G401.6 (cell line): ENCODE measurements around the gene LSM4.

Source experiments
- FAIRE-seq: peaks from 2 replicates; lab custom pipeline; 2012; peaks lifted over from hg19 to GRCh38; lab: Jason Lieb, UNC

The LSM4 gene

DNA sequence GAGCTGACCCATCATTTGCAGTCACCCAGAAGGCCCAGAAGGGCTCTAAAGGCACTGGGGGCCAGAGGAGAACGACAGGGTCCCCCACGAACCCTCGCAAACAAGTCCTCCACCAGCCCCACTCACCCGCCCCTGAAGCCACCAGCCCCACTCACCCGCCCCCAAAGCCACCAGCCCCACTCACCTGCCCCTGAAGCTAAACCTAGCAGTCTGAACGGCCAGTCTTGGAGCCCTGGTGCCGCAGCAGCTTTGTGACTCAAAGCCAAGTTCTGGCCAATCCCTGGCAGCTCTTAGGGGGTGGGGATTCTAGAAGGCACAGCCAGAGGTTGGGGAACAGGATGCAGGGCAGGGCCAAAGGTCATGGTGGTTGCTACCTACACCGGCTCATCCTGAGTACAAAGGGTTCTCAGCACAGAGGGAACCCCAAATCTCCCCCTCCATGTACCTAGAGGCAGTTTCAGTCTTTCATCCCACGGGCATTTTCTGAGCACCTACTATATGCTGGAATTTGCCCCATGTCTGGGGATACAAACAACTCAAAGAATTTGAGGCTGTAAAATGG, 48.6 kb downstream of the LSM4 start, which contains the start of gene IQCN:
IQCN (minus strand) TSS at position 234 of the 562 bp plus-strand sequence. CDS start 4,974 bp downstream, outside the sequence.
- FAIRE-seq, result no peak

DNA sequence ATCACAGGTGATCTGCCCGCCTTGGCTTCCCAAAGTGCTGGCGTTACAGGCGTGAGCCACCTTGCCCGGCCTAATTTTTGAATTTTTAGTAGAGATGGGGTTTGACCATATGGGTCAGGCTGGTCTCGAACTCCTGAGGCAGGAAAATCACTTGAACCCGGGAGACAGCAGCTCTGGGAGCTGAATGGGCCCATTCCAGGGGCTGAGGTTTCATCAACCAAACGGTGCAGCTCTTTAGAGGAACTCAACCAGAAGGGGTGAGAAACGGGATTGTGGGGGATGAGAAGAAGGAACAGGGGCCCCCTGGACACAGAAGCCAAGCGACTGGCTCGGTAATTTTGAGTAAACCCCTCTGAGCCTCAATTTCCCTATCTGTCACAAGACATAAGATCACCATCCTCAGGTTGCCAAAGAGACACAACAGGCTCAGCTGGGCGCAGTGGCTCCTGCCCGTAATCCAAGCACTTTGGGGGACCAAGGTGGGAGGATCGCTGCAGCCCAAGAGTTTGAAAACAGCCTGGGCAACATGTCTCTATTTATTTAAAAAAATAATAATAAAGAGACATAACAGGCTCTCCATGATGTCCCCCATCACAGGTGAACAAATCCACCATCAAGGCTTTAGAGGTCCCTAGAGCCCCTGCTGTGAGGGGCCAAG, 49.2 kb downstream of the LSM4 start:
- FAIRE-seq, result no peak

DNA sequence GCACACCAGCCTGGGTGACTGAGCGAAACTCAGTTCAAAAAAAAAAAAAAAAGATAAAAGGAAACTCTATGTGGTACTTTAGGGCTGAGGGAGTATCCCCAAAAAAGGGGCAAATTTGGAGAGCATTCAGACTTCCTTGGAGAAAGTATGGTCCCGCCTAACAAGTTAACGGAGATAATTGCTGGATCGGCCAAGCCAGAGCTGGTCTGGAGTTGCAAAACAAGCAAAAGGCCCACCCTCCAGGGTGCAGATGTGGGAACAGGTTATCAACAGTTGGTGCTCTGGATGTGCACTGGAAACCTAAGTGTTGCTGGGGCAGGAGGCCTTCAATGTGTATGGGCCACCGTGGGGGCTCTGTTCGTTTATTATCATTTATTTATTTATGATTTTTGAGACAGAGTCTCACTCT, 51.4 kb downstream of the LSM4 start:
- no peak for FAIRE-seq

DNA sequence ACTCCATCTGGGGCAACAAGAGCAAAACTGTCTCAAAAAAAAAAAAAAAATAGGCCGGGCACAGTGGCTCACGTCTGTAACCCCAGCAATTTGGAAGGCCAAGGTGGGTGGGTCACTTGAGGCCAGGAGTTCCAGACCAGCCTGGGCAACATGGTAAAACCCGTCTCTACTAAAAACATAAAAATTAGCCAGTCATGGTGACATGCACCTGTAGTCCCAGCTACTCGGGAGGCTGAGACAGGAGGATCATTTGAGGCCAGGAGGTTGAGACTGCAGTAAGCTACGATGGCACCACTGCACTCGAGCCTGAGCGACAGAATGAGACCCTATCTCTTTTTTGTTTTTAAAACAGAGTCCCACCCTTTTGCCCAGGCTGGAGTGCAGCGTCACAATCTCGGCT, 52.5 kb downstream of the LSM4 start:
- no peak for FAIRE-seq

DNA sequence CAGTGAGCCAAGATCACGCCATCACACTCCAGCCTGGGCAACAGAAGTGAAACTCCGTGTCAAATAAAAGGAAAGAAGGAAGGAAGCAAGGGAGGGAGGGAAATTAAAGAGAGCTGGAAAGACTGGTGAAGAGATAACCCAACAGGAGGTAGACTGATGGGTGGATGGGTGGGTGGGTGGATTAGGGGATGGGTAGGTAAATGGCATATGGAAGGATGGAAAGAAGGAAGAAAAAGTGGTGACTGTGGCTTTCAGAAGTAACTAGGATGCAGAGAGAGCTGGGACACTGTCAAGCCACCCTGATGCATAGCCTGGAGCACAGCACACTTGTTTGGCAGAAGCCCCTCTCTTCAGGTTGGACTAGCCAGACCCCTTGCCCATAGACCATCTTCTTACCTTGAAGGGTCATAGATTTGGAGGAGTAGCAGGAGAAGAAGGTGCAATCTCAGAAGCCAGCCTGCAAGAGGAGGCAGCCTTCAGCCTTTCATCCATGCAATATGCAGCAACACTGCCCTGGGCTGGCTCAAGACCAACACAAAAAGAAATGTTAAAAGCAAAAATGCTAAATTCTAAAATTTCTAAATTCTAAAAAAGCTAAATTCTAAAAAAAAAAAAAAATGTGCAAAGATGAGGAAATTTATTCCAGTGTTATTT, 53.7 kb downstream of the LSM4 start:
- FAIRE-seq, result no peak

DNA sequence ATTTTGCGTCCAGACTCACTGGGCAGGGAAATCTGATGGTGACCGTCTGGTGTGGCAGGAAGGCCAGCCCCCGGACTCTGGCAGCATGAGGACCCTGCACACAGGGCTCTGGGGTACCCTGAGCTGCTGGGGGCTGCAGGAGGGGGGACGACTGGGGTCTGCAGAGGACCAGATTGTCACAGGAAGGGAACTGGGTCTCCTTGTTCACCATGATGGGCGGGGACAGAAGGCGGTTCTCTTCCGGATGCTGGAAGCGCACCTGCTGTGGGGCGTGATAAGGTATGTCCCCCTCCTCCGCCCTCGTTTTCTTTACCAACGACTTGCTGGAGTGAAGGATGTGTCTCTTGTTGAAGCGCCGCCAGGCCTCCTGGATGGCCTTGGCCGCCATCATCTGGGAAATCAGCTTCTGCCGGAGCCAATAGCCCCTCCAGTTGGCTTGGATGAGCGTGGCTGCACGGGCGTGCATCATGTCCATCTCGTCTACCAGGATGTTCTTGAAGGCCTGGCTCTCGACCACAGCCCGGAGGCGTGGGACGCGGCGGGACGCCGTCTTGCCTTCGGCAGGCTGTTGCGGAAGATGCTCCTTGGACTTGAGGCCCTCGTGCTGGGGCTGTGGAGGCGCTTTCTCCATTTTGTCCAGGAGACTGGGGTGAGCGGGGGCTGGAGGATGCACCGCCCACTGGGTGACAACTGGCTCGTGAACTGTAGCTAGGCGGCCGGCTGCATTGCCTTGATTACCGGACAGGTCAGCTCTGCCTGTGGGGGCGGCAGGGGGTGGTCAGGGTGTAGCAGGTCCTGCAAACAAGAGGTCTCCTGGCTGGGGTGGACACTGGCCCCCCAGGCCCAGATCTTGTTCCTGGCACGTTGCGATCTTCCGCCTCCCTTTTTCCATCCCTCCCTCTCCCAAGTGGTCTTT, 55.8 kb downstream of the LSM4 start:
- FAIRE-seq, result no peak

DNA sequence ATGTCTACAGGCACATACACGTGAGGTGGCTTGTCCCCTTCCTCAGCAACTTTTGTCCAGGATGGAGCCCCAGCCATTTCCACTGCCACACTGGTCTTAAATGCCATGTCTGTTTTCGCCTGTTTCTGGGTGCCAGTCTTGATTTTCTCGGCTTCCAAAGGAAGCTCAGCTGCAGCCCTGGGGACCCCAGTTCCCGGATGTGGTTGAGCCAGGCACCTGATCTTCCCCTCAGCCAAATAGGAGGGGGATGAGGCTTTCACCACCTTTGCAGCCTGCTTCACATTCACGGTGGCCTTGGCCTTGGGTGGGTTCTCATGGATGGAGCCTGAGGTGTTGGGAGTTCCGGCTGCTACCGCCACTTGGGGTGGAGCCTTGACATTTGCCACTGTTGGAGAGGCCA, 57.3 kb downstream of the LSM4 start:
- no peak for FAIRE-seq

DNA sequence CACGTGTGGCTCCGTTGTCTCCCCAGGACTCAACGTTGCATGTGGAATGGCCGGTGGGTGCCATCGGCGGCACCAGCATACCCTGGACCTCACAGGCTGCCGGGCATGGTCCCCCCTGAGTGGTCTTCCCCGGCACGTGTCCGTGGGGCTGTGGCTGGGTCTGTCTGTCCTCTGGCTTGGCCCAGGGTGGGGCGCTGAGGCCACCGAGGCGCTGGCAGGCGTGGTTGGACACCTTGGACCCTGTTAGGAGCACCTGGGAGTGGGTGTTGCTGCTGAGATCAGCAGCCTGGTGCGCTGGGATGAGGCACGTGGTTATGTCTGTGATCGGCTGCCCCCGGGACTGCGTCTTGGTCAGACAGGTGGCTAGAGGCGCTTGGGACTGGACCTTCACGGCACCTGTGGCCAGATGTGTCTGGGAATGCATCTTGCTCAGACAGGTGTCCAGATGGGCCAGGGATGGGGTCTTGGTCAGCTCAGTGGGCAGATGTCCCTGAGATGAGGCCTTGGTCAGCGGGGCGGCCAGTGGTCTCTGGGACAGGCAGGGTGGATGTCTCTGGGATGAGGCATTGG, 57.8 kb downstream of the LSM4 start:
- no peak for FAIRE-seq

DNA sequence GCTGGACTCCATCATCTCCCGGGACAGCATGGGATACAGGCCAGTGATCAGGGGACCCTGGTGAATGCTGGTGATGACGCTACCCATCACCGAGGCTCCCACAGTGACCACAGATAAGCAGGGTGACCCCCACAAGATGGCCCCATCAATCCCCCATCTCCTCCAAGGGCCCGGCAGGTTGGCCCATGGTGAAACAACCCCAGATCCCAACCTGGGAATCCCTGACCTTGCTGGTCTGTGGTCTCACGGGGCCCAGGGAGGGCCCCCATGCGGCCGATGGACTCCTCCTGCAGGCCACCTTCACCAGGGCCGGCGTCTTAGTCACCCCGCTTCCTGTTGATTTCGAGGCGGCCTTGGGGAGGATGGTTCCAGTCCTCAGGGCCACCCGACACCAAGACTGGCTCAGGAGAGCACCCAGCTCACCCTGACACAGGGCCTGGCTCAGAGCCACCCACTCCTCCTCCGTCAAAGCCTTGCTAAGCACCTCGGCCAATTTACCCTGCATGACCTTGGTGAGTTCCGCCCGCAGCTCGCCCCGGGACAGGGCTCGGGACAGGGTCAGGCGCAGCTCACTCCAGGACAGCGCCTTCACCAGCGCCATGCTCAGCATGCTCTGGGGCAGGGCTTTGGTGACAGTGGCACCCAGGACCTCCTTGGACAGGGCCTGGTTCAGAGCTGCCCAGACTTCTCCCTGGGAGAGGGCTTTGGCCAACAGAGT, 58.6 kb downstream of the LSM4 start:
- FAIRE-seq, result no peak

DNA sequence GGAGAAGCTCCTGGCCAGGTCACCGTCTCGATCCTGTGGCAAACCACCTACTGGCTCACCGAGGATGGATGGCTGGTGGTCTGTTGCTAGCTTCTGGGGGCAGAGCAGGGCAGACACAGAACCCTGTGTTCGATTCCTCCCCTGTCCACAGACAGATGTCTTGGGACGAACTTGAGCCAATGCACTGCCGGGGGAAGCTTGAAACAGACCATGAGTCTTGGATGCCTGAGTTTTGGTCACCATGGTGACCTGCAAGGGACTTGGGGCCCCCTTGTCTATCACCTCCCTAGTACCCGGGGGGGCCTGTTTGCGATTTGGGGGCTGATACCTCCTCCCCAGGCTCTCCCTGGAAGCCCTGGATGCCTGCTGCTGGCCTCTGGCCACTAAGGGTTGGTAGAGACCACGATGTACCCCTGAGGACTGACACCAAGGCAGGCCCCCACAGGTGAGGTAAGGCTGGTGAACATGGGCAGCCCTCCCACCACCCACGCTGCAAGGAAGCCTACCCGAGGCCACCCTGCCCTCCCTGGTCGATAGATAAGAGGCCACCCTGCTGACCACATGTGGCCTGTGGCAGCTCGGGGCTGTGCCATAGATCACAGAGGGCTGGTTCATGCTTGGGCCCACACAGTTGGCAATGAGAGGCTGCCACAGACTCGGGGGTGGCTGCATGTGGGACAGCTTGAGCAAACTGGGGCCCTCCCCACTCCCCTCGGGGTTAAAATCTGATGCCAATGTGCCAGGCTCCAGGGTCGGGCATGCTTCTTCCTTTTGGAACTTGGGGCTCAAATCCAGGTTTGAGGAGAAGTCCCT, 59.3 kb downstream of the LSM4 start:
- no peak for FAIRE-seq

DNA sequence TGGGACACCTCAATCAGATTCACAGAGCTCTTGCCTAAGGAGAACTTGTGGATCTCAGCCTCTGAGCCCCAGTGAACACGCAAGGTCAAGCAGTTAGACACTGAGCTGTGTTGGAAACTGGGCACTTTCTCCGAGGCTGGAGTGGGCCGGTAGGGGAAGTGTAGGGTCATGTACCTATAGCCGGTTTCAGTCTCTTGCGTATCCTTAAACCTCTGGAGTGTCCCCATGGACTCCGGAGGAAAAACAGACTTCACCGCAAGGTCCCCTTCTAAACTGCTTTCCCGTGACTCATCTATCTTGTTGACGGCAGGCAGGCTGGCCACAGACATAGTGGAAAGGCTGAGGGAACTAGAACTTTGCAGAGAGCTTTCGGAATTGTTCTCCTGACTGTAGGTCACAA, 60.0 kb downstream of the LSM4 start:
- no peak for FAIRE-seq

DNA sequence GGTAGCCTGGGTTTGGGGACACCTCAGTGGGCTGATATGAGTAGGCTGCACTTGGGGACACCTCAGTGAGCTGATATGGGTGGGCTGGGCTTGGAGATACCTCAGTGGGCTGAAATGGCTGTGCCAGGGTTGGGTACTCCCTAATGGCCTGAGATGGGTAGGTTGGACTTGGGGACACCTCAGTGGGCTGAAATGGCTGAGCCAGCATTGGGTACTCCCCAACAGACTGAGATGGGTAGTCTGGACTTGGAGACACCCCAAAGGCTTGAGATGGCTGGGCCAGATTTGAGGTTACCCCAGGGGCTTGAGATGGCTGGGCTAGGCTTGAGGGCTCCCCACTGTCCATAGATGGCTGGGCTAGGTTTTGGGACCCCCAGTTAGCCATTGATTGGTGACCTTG, 60.7 kb downstream of the LSM4 start:
- FAIRE-seq, result no peak

DNA sequence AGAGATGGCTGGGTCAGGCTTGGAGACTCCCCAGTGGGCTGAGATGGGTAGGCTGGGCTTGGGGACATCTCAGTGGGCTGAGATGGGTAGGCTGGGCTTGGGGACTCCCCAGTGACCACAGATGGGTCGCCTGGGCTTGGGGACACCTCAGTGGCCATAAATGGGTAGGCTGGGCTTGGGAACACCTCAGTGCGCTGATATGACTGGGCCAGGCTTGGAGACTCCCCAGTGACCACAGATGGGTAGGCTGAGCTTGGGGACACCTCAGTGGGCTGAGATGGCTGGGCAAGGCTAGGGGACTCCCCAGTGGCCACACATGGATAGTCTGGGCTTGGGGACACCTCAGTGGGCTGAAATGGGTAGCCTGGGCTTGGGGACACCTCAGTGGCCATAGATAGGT, 61.4 kb downstream of the LSM4 start:
- no peak for FAIRE-seq

DNA sequence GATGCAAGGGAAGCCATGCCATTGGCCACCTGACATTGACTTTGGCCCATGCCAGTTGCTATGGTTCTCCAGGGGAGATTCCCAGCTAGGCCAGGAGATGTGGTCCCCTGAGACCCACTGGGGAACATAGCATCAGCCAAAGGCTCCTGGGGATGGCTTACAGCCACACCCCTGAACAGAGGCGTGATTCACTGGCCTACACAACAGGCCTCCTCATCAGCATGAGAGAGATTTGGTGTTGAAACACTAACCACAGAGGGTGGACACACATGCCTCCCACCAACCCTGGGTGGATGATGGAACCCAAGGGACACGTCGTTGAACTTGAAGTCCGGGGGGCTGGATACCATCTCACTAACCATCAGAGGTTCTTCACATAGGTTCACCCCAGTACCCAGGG, 63.0 kb downstream of the LSM4 start:
- FAIRE-seq, result no peak

DNA sequence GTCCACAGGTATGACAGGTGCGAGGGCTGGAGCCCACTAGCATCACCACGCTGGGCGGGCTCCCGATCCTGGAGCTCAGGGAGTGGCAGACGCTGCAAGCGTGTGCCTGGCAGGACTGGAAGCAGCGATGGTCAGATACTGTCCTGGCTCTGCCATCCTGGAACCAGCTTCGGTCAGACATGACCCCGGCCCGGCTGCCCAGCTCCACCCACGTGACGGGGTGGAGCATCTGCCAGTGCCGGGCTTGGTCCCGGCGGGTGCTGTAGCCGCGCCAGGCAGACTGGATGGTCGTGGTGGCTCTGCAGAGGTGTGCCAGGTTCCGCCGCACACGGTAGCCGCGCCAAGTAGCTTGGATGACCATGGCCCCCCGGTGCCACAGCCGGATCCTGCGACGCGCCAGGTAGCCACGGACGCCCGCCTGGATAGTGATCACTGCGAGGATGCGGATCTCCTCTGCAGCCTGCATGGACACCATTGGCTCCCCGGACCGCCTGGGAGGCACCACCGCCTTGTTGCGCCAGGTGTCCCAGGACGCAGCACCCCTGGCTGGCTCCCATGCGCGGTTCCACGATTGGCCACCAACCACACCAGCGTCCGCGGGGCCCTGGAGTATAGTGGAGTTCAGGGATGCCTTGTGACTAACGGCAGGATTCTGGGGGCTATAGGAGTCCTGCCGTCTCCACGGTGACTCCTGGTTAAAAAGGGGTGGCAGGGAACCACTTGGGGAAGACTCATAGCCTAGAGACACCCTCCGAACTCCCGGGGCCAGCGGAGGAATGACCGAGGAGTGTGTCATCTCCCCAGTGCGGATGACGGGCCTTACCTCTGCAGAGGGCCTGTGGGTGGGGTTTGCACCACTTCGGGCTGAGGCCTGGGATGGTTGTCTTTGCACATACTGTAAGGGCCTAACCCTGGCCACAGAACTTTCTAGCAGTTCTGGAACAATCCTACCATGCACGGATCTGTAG, 65.1 kb downstream of the LSM4 start:
- FAIRE-seq, result no peak
